ENCODE data around the gene TRAP1.
"Not testable (repeated sequence)": the region's sequence is repeated elsewhere in the genome, so short reads cannot be mapped to it uniquely, and the experiment has no call there.

The TRAP1 gene

GRCh38 chr16:3736116-3736515 is 18.8 kb upstream of the TRAP1 start:
- DNase-seq (ENCODE audit: low read depth), result no peak

GRCh38 chr16:3735541-3735940 is 18.2 kb upstream of the TRAP1 start:
- no peak for DNase-seq (ENCODE audit: low read depth)

- no peak for DNase-seq (ENCODE audit: low read depth)
Measured at GRCh38 chr16:3734758-3735221, 17.5 kb upstream of the TRAP1 start.

- no peak for DNase-seq (ENCODE audit: low read depth)
Measured at GRCh38 chr16:3734084-3734757, 16.9 kb upstream of the TRAP1 start.

GRCh38 chr16:3732171-3732570 is 14.8 kb upstream of the TRAP1 start:
- DNase-seq (ENCODE audit: low read depth), result no peak

- DNase-seq (ENCODE audit: low read depth), result no peak
Measured at GRCh38 chr16:3731126-3731935, 14.0 kb upstream of the TRAP1 start.

GRCh38 chr16:3730161-3731125 is 13.1 kb upstream of the TRAP1 start:
- no peak for DNase-seq (ENCODE audit: low read depth)

GRCh38 chr16:3729161-3730112 is 12.1 kb upstream of the TRAP1 start:
- no peak for DNase-seq (ENCODE audit: low read depth)

GRCh38 chr16:3728424-3729160 is 11.3 kb upstream of the TRAP1 start:
- DNase-seq (ENCODE audit: low read depth), result no peak

GRCh38 chr16:3727806-3728381 is 10.6 kb upstream of the TRAP1 start:
- no peak for DNase-seq (ENCODE audit: low read depth)

- no peak for DNase-seq (ENCODE audit: low read depth)
Measured at GRCh38 chr16:3726021-3726687, 8.8 kb upstream of the TRAP1 start.

GRCh38 chr16:3725276-3725675 is 8.0 kb upstream of the TRAP1 start:
- DNase-seq (ENCODE audit: low read depth), result no peak

- no peak for DNase-seq (ENCODE audit: low read depth)
Measured at GRCh38 chr16:3722508-3722907, 5.2 kb upstream of the TRAP1 start.

GRCh38 chr16:3720418-3720817 is 3.1 kb upstream of the TRAP1 start:
- no peak for DNase-seq (ENCODE audit: low read depth)

GRCh38 chr16:3718628-3719027 is 1.3 kb upstream of the TRAP1 start:
- no peak for DNase-seq (ENCODE audit: low read depth)

- DNase-seq (ENCODE audit: low read depth), result no peak
Measured at GRCh38 chr16:3718019-3718391, 681 bp upstream of the TRAP1 start.

GRCh38 chr16:3716831-3717234 is 491 bp downstream of the TRAP1 start:
- DNase-seq (ENCODE audit: low read depth), result no peak

- DNase-seq (ENCODE audit: low read depth), result no peak
Measured at GRCh38 chr16:3715430-3715829, 1.9 kb downstream of the TRAP1 start.

GRCh38 chr16:3714378-3714777 is 2.9 kb downstream of the TRAP1 start:
- DNase-seq (ENCODE audit: low read depth), result not testable (repeated sequence)
